ENCODE data around the gene OTX2. TPM values are rescaled to one million over a fixed set of nuclear protein-coding genes. Genes with fewer than 3 reads are reported as not detected.

OTX2 gene
- total RNA-seq, 6 experiments from 2014 or later, result not detected

GRCh38 chr14:56815745-56816144 lies 5.5 kb upstream of the OTX2 start:
- no peaks in the 10 kb centered on the region for H3K36me3 Mint-ChIP-seq (ENCODE audit: low read depth)
- TF ChIP-seq, protein P1, sequence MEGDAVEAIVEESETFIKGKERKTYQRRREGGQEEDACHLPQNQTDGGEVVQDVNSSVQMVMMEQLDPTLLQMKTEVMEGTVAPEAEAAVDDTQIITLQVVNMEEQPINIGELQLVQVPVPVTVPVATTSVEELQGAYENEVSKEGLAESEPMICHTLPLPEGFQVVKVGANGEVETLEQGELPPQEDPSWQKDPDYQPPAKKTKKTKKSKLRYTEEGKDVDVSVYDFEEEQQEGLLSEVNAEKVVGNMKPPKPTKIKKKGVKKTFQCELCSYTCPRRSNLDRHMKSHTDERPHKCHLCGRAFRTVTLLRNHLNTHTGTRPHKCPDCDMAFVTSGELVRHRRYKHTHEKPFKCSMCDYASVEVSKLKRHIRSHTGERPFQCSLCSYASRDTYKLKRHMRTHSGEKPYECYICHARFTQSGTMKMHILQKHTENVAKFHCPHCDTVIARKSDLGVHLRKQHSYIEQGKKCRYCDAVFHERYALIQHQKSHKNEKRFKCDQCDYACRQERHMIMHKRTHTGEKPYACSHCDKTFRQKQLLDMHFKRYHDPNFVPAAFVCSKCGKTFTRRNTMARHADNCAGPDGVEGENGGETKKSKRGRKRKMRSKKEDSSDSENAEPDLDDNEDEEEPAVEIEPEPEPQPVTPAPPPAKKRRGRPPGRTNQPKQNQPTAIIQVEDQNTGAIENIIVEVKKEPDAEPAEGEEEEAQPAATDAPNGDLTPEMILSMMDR (IDR thresholded peaks at IDR 0.05), result no peak
- no peak overlapping the region for H3K27ac Mint-ChIP-seq
- H3K4me1 Mint-ChIP-seq (ENCODE audit: low read depth), result no peaks in the 10 kb centered on the region
- peaks cover 31% of the 10 kb centered on the region for H3K27me3 Mint-ChIP-seq (ENCODE audit: insufficient read depth)
- H3K9me3 Mint-ChIP-seq, result no peaks in the 10 kb centered on the region
- DNase-seq, result no peak
- H3K4me3 Mint-ChIP-seq, result no peak overlapping the region

DNA sequence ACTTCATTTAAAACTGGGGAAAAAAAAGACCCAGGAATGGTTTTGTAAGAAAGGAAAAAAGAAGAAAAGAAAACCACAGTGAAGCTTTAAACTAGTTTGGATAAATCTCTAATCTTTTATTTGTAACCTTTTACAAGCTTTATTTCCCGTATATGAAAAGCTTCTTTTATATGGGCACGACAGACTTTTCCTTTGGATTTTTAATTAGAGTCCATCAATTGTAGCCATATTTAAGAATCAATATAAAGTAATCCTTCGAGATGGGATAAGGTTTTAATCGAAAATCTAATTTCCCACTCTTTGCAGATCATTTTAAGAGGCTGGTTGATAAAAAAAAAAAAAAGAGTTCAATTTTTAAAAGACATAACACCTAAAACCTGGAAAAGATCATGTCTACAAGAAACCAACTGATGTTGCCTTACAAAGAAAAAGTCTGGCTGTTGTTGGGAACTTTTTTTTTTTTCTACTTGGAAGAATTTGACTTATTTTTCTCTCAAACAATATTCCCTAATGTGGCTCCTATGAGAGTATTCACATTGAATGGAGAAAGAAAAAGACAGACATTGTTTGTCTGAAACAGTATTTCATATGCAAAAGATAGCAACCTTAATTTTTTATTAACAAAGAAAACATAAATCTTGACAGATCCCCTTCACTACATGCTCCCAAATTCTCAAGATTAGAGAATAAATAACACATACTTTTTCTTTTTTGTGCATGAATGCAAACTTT lies 4.9 kb upstream of the OTX2 start:
- no peaks in the 10 kb centered on the region for H3K9me3 Mint-ChIP-seq
- H3K4me3 Mint-ChIP-seq, result no peak overlapping the region
- no peak for DNase-seq
- H3K4me1 Mint-ChIP-seq (ENCODE audit: low read depth), result no peaks in the 10 kb centered on the region
- TF ChIP-seq, protein P1 (IDR thresholded peaks at IDR 0.05), result no peak
- no peak overlapping the region for H3K27ac Mint-ChIP-seq
- peaks cover 35% of the 10 kb centered on the region for H3K27me3 Mint-ChIP-seq (ENCODE audit: insufficient read depth)
- H3K36me3 Mint-ChIP-seq (ENCODE audit: low read depth), result peaks cover under 1% of the 10 kb centered on the region; the same call in 1 of the 2 replicates

DNA sequence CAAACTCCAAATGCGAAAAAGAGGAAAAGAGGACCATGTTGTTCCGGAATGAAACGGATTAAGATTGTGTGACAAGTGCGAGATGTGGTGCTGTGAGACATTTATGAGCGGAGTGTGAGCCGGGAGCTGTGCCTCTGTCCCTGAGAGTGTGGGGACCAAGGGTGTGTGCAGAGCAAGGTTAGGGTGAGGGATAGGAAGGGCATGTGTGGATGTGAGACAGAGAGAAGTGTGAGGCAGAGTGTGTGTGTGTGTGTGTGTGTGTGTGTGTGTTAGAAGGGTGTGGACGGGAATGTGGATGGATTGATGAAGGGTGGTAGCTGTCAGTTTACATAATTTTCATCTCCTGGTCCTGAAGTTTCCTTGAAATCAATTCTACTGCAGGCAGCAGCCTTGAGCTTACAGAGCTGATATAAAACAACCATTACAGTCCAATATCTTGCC lies 4.3 kb upstream of the OTX2 start:
- DNase-seq, result no peak
- no peak overlapping the region for H3K27ac Mint-ChIP-seq
- peaks cover 41% of the 10 kb centered on the region for H3K27me3 Mint-ChIP-seq (ENCODE audit: insufficient read depth)
- H3K36me3 Mint-ChIP-seq (ENCODE audit: low read depth), result peaks cover 6% of the 10 kb centered on the region
- no peaks in the 10 kb centered on the region for H3K4me1 Mint-ChIP-seq (ENCODE audit: low read depth)
- peaks cover 6% of the 10 kb centered on the region for H3K9me3 Mint-ChIP-seq
- TF ChIP-seq, protein P1 (IDR thresholded peaks at IDR 0.05), result no peak
- no peak overlapping the region for H3K4me3 Mint-ChIP-seq

DNA sequence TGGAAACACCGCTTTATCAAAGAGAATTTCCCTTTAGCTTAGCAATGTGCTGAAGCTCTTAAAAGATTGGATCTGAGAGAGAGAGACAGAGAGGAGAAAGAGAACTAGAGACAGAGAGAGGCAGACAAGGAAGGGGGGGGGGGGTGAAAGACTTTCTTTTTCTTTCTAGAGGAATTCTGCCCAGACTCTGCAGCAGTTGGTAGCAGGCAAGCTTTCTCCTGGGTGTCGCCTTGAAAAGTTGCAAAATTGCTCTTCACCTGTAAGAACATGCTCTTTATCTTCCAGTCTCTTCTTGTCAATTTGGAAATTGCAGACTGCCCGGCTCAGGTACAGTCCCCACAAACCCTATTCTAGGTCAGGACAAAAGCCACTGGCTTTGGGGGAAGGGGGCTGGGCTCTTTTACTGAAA lies 2.9 kb upstream of the OTX2 start:
- H3K27ac Mint-ChIP-seq, result no peak overlapping the region
- peaks cover 11% of the 10 kb centered on the region for H3K9me3 Mint-ChIP-seq
- DNase-seq, result no peak
- peaks cover 7% of the 10 kb centered on the region for H3K36me3 Mint-ChIP-seq (ENCODE audit: low read depth)
- peaks cover 49% of the 10 kb centered on the region for H3K27me3 Mint-ChIP-seq (ENCODE audit: insufficient read depth)
- no peak overlapping the region for H3K4me3 Mint-ChIP-seq
- H3K4me1 Mint-ChIP-seq (ENCODE audit: low read depth), result no peaks in the 10 kb centered on the region
- TF ChIP-seq, protein P1 (IDR thresholded peaks at IDR 0.05), result no peak

- Mint-ChIP-seq H3K27ac (no peak overlapping the region), H3K27me3 (ENCODE audit: insufficient read depth) (peaks cover 46% of the 10 kb centered on the region), H3K9me3 (peaks cover 11% of the 10 kb centered on the region)
Measured at GRCh38 chr14:56812364-56813141, 2.3 kb upstream of the OTX2 start.

More at GRCh38 chr14:56812364-56813141, 2.3 kb upstream of the OTX2 start:
- no peak for DNase-seq
- Mint-ChIP-seq H3K36me3 (ENCODE audit: low read depth) (peaks cover 7% of the 10 kb centered on the region), H3K4me1 (ENCODE audit: low read depth) (no peaks in the 10 kb centered on the region), H3K4me3 (no peak overlapping the region)
- TF ChIP-seq, protein P1 (IDR thresholded peaks at IDR 0.05), result no peak

Measured in HFFc6 (cell line).